Effector memory CD8-positive, alpha-beta T cell (primary cell): ENCODE results near the gene FRYL.
"Not testable (repeated sequence)": the region's sequence is repeated elsewhere in the genome, so short reads cannot be mapped to it uniquely, and the experiment has no call there.

Source experiments
- ATAC-seq: fragments of 150-1000 bp; cut with Tn5 transposase; replicated peaks from 2 replicates; pipeline ENCODE4 v1.10.0; 2021; ENCODE audit warnings: mild to moderate bottlenecking, moderate library complexity
- DNase-seq, 3 experiments: peaks; one replicate each; pipeline ENCODE4 v3.0.0; 2021
- H3K27ac Mint-ChIP-seq, 2 donors: one replicate each; pipeline ENCODE4 v1.8.0; 2022; ENCODE audit warnings: mild to moderate bottlenecking in 2 of 2, mixed read lengths in 2 of 2, moderate library complexity in 2 of 2
- H3K27me3 Mint-ChIP-seq, 2 donors: one replicate each; pipeline ENCODE4 v1.8.0; 2022; ENCODE audit warnings: mixed read lengths in 2 of 2
- H3K36me3 Mint-ChIP-seq: one replicate; pipeline ENCODE4 v1.8.0; 2022; ENCODE audit warnings: mild to moderate bottlenecking, moderate library complexity, mixed read lengths; ENCODE audit not compliant: insufficient read depth
- H3K4me1 Mint-ChIP-seq, 2 donors: one replicate each; pipeline ENCODE4 v1.8.0; 2022; ENCODE audit warnings: low read depth in 2 of 2, mixed read lengths in 2 of 2
- H3K4me3 Mint-ChIP-seq, 2 donors: one replicate each; pipeline ENCODE4 v1.8.0; 2022; ENCODE audit warnings: mild to moderate bottlenecking in 2 of 2, mixed read lengths in 2 of 2, moderate library complexity in 2 of 2
- H3K9me3 Mint-ChIP-seq, 2 donors: one replicate each; pipeline ENCODE4 v1.8.0; 2022; ENCODE audit warnings: mixed read lengths in 2 of 2

The FRYL gene

GRCh38 chr4:48718818-48719465 lies 61.1 kb downstream of the FRYL start:
- ATAC-seq: no peak
- H3K9me3 Mint-ChIP-seq: no peaks in the 10 kb centered on the region
- no peak for DNase-seq
- no peaks in the 10 kb centered on the region for H3K36me3 Mint-ChIP-seq
- H3K4me1 Mint-ChIP-seq: peaks cover 16 to 39% of the 10 kb centered on the region in 2 donors
- no peak overlapping the region for H3K27ac Mint-ChIP-seq
- no peak overlapping the region for H3K4me3 Mint-ChIP-seq
- no peaks in the 10 kb centered on the region for H3K27me3 Mint-ChIP-seq

GRCh38 chr4:48716285-48716684 lies 63.8 kb downstream of the FRYL start:
- not testable (repeated sequence) for H3K27ac Mint-ChIP-seq, H3K4me3 Mint-ChIP-seq

GRCh38 chr4:48710446-48711209 lies 69.5 kb downstream of the FRYL start:
- Mint-ChIP-seq H3K9me3 (peaks cover 0 to 2% of the 10 kb centered on the region in 2 donors), H3K27me3 (no peaks in the 10 kb centered on the region), H3K36me3 (peaks cover 13% of the 10 kb centered on the region), H3K27ac (peak overlapping the region in 1 of 2 donors; percentile 38), H3K4me3 (no peak overlapping the region), H3K4me1 (peaks cover 20 to 36% of the 10 kb centered on the region in 2 donors)
- ATAC-seq (no peak), DNase-seq (no peak)

More at GRCh38 chr4:48716285-48716684, 63.8 kb downstream of the FRYL start:
- not testable (repeated sequence) for H3K27me3 Mint-ChIP-seq, H3K36me3 Mint-ChIP-seq, ATAC-seq, H3K9me3 Mint-ChIP-seq, DNase-seq
- peaks cover 26 to 35% of the 10 kb centered on the region in 2 donors for H3K4me1 Mint-ChIP-seq

- no peak for ATAC-seq
- Mint-ChIP-seq H3K9me3 (peaks cover 0 to 2% of the 10 kb centered on the region in 2 donors), H3K27me3 (no peaks in the 10 kb centered on the region), H3K4me3 (no peak overlapping the region), H3K36me3 (peaks cover 13% of the 10 kb centered on the region), H3K27ac (peak overlapping the region; percentile 9 to 17), H3K4me1 (peaks cover 20 to 36% of the 10 kb centered on the region in 2 donors)
- no peak for DNase-seq
These were observed 70.2 kb downstream of the FRYL start for GRCh38 chr4:48709901-48710300.

GRCh38 chr4:48708610-48709009 lies 71.5 kb downstream of the FRYL start:
- H3K36me3 Mint-ChIP-seq: peaks cover 13% of the 10 kb centered on the region
- peaks cover 15 to 38% of the 10 kb centered on the region in 2 donors for H3K4me1 Mint-ChIP-seq
- H3K4me3 Mint-ChIP-seq: no peak overlapping the region
- no peak for ATAC-seq
- H3K27me3 Mint-ChIP-seq: no peaks in the 10 kb centered on the region
- no peak for DNase-seq
- H3K27ac Mint-ChIP-seq: no peak overlapping the region
- H3K9me3 Mint-ChIP-seq: peaks cover 0 to 2% of the 10 kb centered on the region in 2 donors

GRCh38 chr4:48706736-48707135 lies 73.3 kb downstream of the FRYL start:
- H3K27me3 Mint-ChIP-seq: no peaks in the 10 kb centered on the region
- DNase-seq (no peak), ATAC-seq (no peak)
- peaks cover 8 to 37% of the 10 kb centered on the region in 2 donors for H3K4me1 Mint-ChIP-seq
- H3K4me3 Mint-ChIP-seq: no peak overlapping the region
- peaks cover 19% of the 10 kb centered on the region for H3K36me3 Mint-ChIP-seq
- no peak overlapping the region for H3K27ac Mint-ChIP-seq
- peaks cover 0 to 2% of the 10 kb centered on the region in 2 donors for H3K9me3 Mint-ChIP-seq

- Mint-ChIP-seq H3K36me3 (peaks cover 19% of the 10 kb centered on the region), H3K27ac (peak overlapping the region; percentile 30 to 73)
- no peak for ATAC-seq
These were observed 74.5 kb downstream of the FRYL start for GRCh38 chr4:48705609-48706008.

GRCh38 chr4:48704091-48704802 lies 75.8 kb downstream of the FRYL start:
- Mint-ChIP-seq H3K4me1 (peaks cover 6 to 37% of the 10 kb centered on the region in 2 donors), H3K4me3 (no peak overlapping the region), H3K9me3 (peaks cover 0 to 2% of the 10 kb centered on the region in 2 donors), H3K27me3 (no peaks in the 10 kb centered on the region), H3K36me3 (peaks cover 18% of the 10 kb centered on the region), H3K27ac (peak overlapping the region in 1 of 2 donors; percentile 52)
- ATAC-seq: no peak
- no peak for DNase-seq

More at GRCh38 chr4:48705609-48706008, 74.5 kb downstream of the FRYL start:
- Mint-ChIP-seq H3K27me3 (no peaks in the 10 kb centered on the region), H3K4me3 (no peak overlapping the region), H3K9me3 (peaks cover 0 to 2% of the 10 kb centered on the region in 2 donors), H3K4me1 (peaks cover 4 to 37% of the 10 kb centered on the region in 2 donors)
- no peak for DNase-seq

GRCh38 chr4:48699475-48699874 lies 80.6 kb downstream of the FRYL start:
- peak overlapping the region; percentile 25 to 56 for H3K27ac Mint-ChIP-seq
- ATAC-seq (no peak), DNase-seq (no peak)
- peaks cover 8% of the 10 kb centered on the region for H3K36me3 Mint-ChIP-seq
- no peaks in the 10 kb centered on the region for H3K27me3 Mint-ChIP-seq
- peaks cover 32 to 66% of the 10 kb centered on the region in 2 donors for H3K4me1 Mint-ChIP-seq
- peak overlapping the region; percentile 2 to 66 for H3K4me3 Mint-ChIP-seq
- H3K9me3 Mint-ChIP-seq: no peaks in the 10 kb centered on the region

GRCh38 chr4:48698029-48698971 lies 81.8 kb downstream of the FRYL start:
- Mint-ChIP-seq H3K4me3 (peak overlapping the region in 1 of 2 donors; percentile 6), H3K27me3 (no peaks in the 10 kb centered on the region), H3K4me1 (peaks cover 30 to 63% of the 10 kb centered on the region in 2 donors), H3K9me3 (no peaks in the 10 kb centered on the region), H3K36me3 (peaks cover 8% of the 10 kb centered on the region), H3K27ac (peak overlapping the region; percentile 25 to 56)
- peak; percentile 52 for ATAC-seq
- no peak for DNase-seq

GRCh38 chr4:48697516-48697915 lies 82.6 kb downstream of the FRYL start:
- H3K27me3 Mint-ChIP-seq, H3K9me3 Mint-ChIP-seq, H3K36me3 Mint-ChIP-seq, DNase-seq, ATAC-seq: not testable (repeated sequence)
- H3K4me3 Mint-ChIP-seq: peak overlapping the region in 1 of 2 donors; percentile 6
- peak overlapping the region; percentile 25 to 61 for H3K27ac Mint-ChIP-seq
- H3K4me1 Mint-ChIP-seq: peaks cover 32 to 62% of the 10 kb centered on the region in 2 donors

- H3K9me3 Mint-ChIP-seq: no peaks in the 10 kb centered on the region
- no peak overlapping the region for H3K4me3 Mint-ChIP-seq
- ATAC-seq: no peak
- peaks cover 42 to 66% of the 10 kb centered on the region in 2 donors for H3K4me1 Mint-ChIP-seq
- H3K27me3 Mint-ChIP-seq: no peaks in the 10 kb centered on the region
- H3K36me3 Mint-ChIP-seq: peaks cover 2% of the 10 kb centered on the region
- DNase-seq: no peak
- no peak overlapping the region for H3K27ac Mint-ChIP-seq
These were observed 85.3 kb downstream of the FRYL start for GRCh38 chr4:48694824-48695223.
